ENCODE data around the gene SLC9A5.

Gene SLC9A5

DNA sequence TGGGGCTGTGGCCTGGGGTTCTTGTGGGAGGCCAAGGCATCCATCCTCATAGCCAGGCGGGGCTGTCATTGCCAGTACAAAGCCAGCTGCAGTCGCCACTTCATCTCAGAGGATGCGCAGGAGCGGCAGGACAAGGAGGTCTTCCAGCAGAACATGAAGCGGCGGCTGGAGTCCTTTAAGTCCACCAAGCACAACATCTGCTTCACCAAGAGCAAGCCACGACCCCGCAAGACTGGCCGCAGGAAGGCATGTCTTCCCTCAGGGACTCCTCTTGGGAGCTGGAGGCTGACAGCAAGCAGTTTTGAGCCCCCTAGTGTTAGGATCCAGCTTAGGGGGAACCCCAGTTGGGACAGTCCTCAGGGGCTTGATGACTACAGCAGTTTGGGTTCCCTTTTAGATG is 15.5 kb downstream of the SLC9A5 start:
- Histone ChIP-seq H2BK12ac (ENCODE audit: low read length) (no peak overlapping the region), H3K14ac (ENCODE audit: low read length) (no peak overlapping the region), H3K79me1 (ENCODE audit: low read length) (no peaks in the 10 kb centered on the region), H4K12ac (ENCODE audit: low read depth, low read length) (no peak overlapping the region), H3K4ac (ENCODE audit: low read depth, low read length) (no peak overlapping the region), H3K18ac (ENCODE audit: low read length) (no peak overlapping the region), H3K4me3 (ENCODE audit: low read depth, low read length) (no peak overlapping the region), H2AFZ (ENCODE audit: insufficient read depth, low read length, poor library complexity) (no peak overlapping the region), H2AK5ac (ENCODE audit: low read length) (no peak overlapping the region), H4K8ac (ENCODE audit: low read depth, low read length) (no peak overlapping the region), H3K79me2 (ENCODE audit: control insufficient read depth, insufficient read depth, low read length, poor library complexity) (no peaks in the 10 kb centered on the region), H3K9ac (ENCODE audit: low read length) (no peak overlapping the region), H4K91ac (ENCODE audit: low read depth, low read length) (no peak overlapping the region), H2BK5ac (ENCODE audit: low read depth, low read length, poor library complexity) (no peak overlapping the region), H3K4me2 (ENCODE audit: low read length) (no peak overlapping the region), H3K27ac (ENCODE audit: low read depth, low read length) (no peak overlapping the region), H3K36me3 (ENCODE audit: control insufficient read depth in 1 of 2, insufficient read depth in 2 of 2, low read length in 2 of 2) (no peaks in the 10 kb centered on the region), H3K4me1 (ENCODE audit: control insufficient read depth in 1 of 2, insufficient read depth in 2 of 2, low read length in 2 of 2) (no peaks in the 10 kb centered on the region), H3K9me3 (ENCODE audit: insufficient read depth, low read depth, low read length) (no peaks in the 10 kb centered on the region), H2BK120ac (ENCODE audit: insufficient read depth, low read length, poor library complexity) (no peak overlapping the region), H3K23ac (ENCODE audit: low read length) (no peak overlapping the region), H3K27me3 (ENCODE audit: insufficient read depth, low read length) (peaks cover 2% of the 10 kb centered on the region)
- DNase-seq = no peak
- WGBS (ENCODE audit: extremely low coverage, insufficient coverage, insufficient read length) = no CpG with 5 or more reads among the region's 9 CpGs

DNA sequence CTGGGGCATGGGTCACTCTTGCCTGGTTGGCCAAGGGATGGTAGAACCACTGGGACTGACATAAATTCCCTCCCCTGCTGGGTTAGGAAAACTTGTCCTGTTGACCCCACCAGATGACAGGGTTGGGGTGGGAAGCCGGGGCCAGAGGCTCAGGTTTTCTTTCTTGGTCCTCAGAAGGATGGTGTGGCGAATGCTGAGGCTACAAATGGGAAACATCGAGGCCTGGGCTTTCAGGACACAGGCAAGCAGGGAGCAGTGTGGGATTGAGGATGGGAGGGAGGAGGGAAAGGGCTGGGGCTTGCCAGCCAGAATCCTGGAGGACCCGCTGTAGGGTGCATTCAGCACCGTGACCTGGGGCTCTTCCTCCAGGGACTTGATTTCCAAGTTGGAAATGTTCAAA is 16.1 kb downstream of the SLC9A5 start:
- no peak overlapping the region for H4K8ac ChIP-seq (ENCODE audit: low read depth, low read length)
- no peak overlapping the region for H3K23ac ChIP-seq (ENCODE audit: low read length)
- no peak overlapping the region for H3K18ac ChIP-seq (ENCODE audit: low read length)
- no peak overlapping the region for H3K4ac ChIP-seq (ENCODE audit: low read depth, low read length)
- no peak overlapping the region for H3K27ac ChIP-seq (ENCODE audit: low read depth, low read length)
- H3K4me1 ChIP-seq (ENCODE audit: control insufficient read depth in 1 of 2, insufficient read depth in 2 of 2, low read length in 2 of 2) = no peaks in the 10 kb centered on the region
- H3K9me3 ChIP-seq (ENCODE audit: insufficient read depth, low read depth, low read length) = no peaks in the 10 kb centered on the region
- peaks cover 2% of the 10 kb centered on the region for H3K27me3 ChIP-seq (ENCODE audit: insufficient read depth, low read length)
- no peak overlapping the region for H3K4me2 ChIP-seq (ENCODE audit: low read length)
- no peak overlapping the region for H2BK5ac ChIP-seq (ENCODE audit: low read depth, low read length, poor library complexity)
- no peak overlapping the region for H4K91ac ChIP-seq (ENCODE audit: low read depth, low read length)
- no peak overlapping the region for H2AFZ ChIP-seq (ENCODE audit: insufficient read depth, low read length, poor library complexity)
- no peak overlapping the region for H3K14ac ChIP-seq (ENCODE audit: low read length)
- no peak overlapping the region for H2BK12ac ChIP-seq (ENCODE audit: low read length)
- no CpG with 5 or more reads among the region's 5 CpGs for WGBS (ENCODE audit: extremely low coverage, insufficient coverage, insufficient read length)
- DNase-seq = no peak
- no peaks in the 10 kb centered on the region for H3K79me1 ChIP-seq (ENCODE audit: low read length)
- H3K9ac ChIP-seq (ENCODE audit: low read length) = no peak overlapping the region
- no peaks in the 10 kb centered on the region for H3K79me2 ChIP-seq (ENCODE audit: control insufficient read depth, insufficient read depth, low read length, poor library complexity)
- H2AK5ac ChIP-seq (ENCODE audit: low read length) = no peak overlapping the region
- H2BK120ac ChIP-seq (ENCODE audit: insufficient read depth, low read length, poor library complexity) = no peak overlapping the region
- H3K4me3 ChIP-seq (ENCODE audit: low read depth, low read length) = no peak overlapping the region
- H3K36me3 ChIP-seq (ENCODE audit: control insufficient read depth in 1 of 2, insufficient read depth in 2 of 2, low read length in 2 of 2) = no peaks in the 10 kb centered on the region
- no peak overlapping the region for H4K12ac ChIP-seq (ENCODE audit: low read depth, low read length)

DNA sequence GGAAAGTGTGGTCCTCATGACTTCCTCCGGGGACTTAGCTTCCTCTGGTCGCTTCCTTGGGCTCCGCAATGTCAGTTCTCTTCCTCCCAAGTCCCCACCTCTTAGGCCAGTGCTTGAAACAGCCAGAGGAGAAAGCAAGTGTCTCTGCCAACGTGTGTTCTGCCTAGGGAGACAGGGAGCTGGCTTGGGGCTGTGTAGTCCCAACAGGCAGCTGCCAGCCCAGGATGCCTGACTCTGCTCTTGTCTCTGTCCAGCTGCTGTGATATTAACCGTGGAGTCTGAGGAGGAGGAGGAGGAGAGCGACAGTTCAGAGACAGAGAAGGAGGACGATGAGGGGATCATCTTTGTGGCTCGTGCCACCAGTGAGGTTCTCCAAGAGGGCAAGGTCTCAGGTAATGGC is 17.1 kb downstream of the SLC9A5 start:
- Histone ChIP-seq H3K36me3 (ENCODE audit: control insufficient read depth in 1 of 2, insufficient read depth in 2 of 2, low read length in 2 of 2) (no peaks in the 10 kb centered on the region), H3K4ac (ENCODE audit: low read depth, low read length) (no peak overlapping the region), H3K79me1 (ENCODE audit: low read length) (no peaks in the 10 kb centered on the region), H3K9me3 (ENCODE audit: insufficient read depth, low read depth, low read length) (no peaks in the 10 kb centered on the region), H3K79me2 (ENCODE audit: control insufficient read depth, insufficient read depth, low read length, poor library complexity) (no peaks in the 10 kb centered on the region), H3K4me2 (ENCODE audit: low read length) (no peak overlapping the region), H3K14ac (ENCODE audit: low read length) (no peak overlapping the region), H3K9ac (ENCODE audit: low read length) (no peak overlapping the region), H2BK120ac (ENCODE audit: insufficient read depth, low read length, poor library complexity) (no peak overlapping the region), H4K12ac (ENCODE audit: low read depth, low read length) (no peak overlapping the region), H4K91ac (ENCODE audit: low read depth, low read length) (no peak overlapping the region), H3K4me1 (ENCODE audit: control insufficient read depth in 1 of 2, insufficient read depth in 2 of 2, low read length in 2 of 2) (no peaks in the 10 kb centered on the region), H3K27ac (ENCODE audit: low read depth, low read length) (no peak overlapping the region), H3K27me3 (ENCODE audit: insufficient read depth, low read length) (peaks cover 2% of the 10 kb centered on the region), H2AFZ (ENCODE audit: insufficient read depth, low read length, poor library complexity) (no peak overlapping the region), H3K18ac (ENCODE audit: low read length) (no peak overlapping the region), H3K23ac (ENCODE audit: low read length) (no peak overlapping the region), H4K8ac (ENCODE audit: low read depth, low read length) (no peak overlapping the region), H3K4me3 (ENCODE audit: low read depth, low read length) (no peak overlapping the region), H2BK5ac (ENCODE audit: low read depth, low read length, poor library complexity) (no peak overlapping the region), H2BK12ac (ENCODE audit: low read length) (no peak overlapping the region), H2AK5ac (ENCODE audit: low read length) (no peak overlapping the region)
- DNase-seq = no peak
- WGBS (ENCODE audit: extremely low coverage, insufficient coverage, insufficient read length) = no CpG with 5 or more reads among the region's 8 CpGs

GRCh38 chr16:67268136-67268579 is 19.4 kb downstream of the SLC9A5 start:
- H3K9ac ChIP-seq (ENCODE audit: low read length) = no peak overlapping the region
- DNase-seq = peak; percentile 70 to 73
- H3K36me3 ChIP-seq (ENCODE audit: control insufficient read depth in 1 of 2, insufficient read depth in 2 of 2, low read length in 2 of 2) = no peaks in the 10 kb centered on the region
- H3K4me1 ChIP-seq (ENCODE audit: control insufficient read depth in 1 of 2, insufficient read depth in 2 of 2, low read length in 2 of 2) = no peaks in the 10 kb centered on the region
- no peak overlapping the region for H4K91ac ChIP-seq (ENCODE audit: low read depth, low read length)
- no peaks in the 10 kb centered on the region for H3K9me3 ChIP-seq (ENCODE audit: insufficient read depth, low read depth, low read length)
- no peak overlapping the region for H3K27ac ChIP-seq (ENCODE audit: low read depth, low read length)
- H2BK120ac ChIP-seq (ENCODE audit: insufficient read depth, low read length, poor library complexity) = no peak overlapping the region
- H4K12ac ChIP-seq (ENCODE audit: low read depth, low read length) = no peak overlapping the region
- H4K8ac ChIP-seq (ENCODE audit: low read depth, low read length) = no peak overlapping the region
- H3K14ac ChIP-seq (ENCODE audit: low read length) = no peak overlapping the region
- H2AK5ac ChIP-seq (ENCODE audit: low read length) = no peak overlapping the region
- no peak overlapping the region for H2BK5ac ChIP-seq (ENCODE audit: low read depth, low read length, poor library complexity)
- WGBS (ENCODE audit: extremely low coverage, insufficient coverage, insufficient read length) = no CpG with 5 or more reads among the region's 5 CpGs
- no peak overlapping the region for H3K4ac ChIP-seq (ENCODE audit: low read depth, low read length)
- H3K4me3 ChIP-seq (ENCODE audit: low read depth, low read length) = no peak overlapping the region
- no peak overlapping the region for H3K18ac ChIP-seq (ENCODE audit: low read length)
- no peak overlapping the region for H2AFZ ChIP-seq (ENCODE audit: insufficient read depth, low read length, poor library complexity)
- H2BK12ac ChIP-seq (ENCODE audit: low read length) = no peak overlapping the region
- H3K79me1 ChIP-seq (ENCODE audit: low read length) = no peaks in the 10 kb centered on the region
- H3K4me2 ChIP-seq (ENCODE audit: low read length) = no peak overlapping the region
- H3K27me3 ChIP-seq (ENCODE audit: insufficient read depth, low read length) = no peaks in the 10 kb centered on the region
- H3K79me2 ChIP-seq (ENCODE audit: control insufficient read depth, insufficient read depth, low read length, poor library complexity) = no peaks in the 10 kb centered on the region
- H3K23ac ChIP-seq (ENCODE audit: low read length) = no peak overlapping the region
